HCT116 (cell line): Measurements from ENCODE around the gene FGD5. TPM values are rescaled to one million over a fixed set of nuclear protein-coding genes. Genes with fewer than 3 reads are reported as not detected.

Experiments
- ATAC-seq: fragments of 200-7000 bp; cut with Tn5 transposase; 2 replicates; pipeline ENCODE4 v1.9.1; 2020; ENCODE audit warnings: mild to moderate bottlenecking, moderate library complexity
- BruUV-seq: library from RNA; stranded (reverse); fragments of 400-500 nt; replicated peaks from 2 replicates; lab custom pipeline; 2021; lab: Mats Ljungman, UMichigan
- CTCF ChIA-PET: fragments of 300-600 bp; sonication (Branson Sonifier 250); formaldehyde crosslinking; loops from one replicate; lab custom pipeline; 2021; ENCODE audit warnings: antibody characterized with exemption; lab: Charles Lee
- POLR2A ChIA-PET: fragments of 300-600, 350-600 bp; sonication (Branson Sonifier 250); formaldehyde crosslinking; loops from one replicate; lab custom pipeline; 2021; ENCODE audit warnings: antibody characterized with exemption; lab: Charles Lee
- RAD21 ChIA-PET, 2 experiments: fragments of 300-600 bp; sonication (Branson Sonifier 250); formaldehyde crosslinking; loops; one replicate each; lab custom pipeline; 2023; ENCODE audit warnings: low total read pairs in 2 of 2; ENCODE audit not compliant: uncharacterized antibody in 2 of 2, unreplicated experiment in 2 of 2, low non-redundant PET in 1 of 2; lab: Charles Lee
- DNase-seq: peaks from one replicate; pipeline ENCODE4 v3.0.0-alpha.2; 2010; ENCODE audit warnings: low read depth, low spot score
- H2AFZ ChIP-seq: fragments of 200-600 bp; shearing (Covaris generic), sonication (generic); 2 replicates; pipeline ENCODE4 v1.6.1; 2017; ENCODE audit warnings: low read depth, mixed run types, mixed read lengths, antibody characterized with exemption, low read length; ENCODE audit not compliant: poor library complexity, severe bottlenecking
- H3K27ac ChIP-seq: 2 replicates; pipeline ENCODE4 v1.5.1; 2012; ENCODE audit warnings: low read depth, low read length
- H3K27me3 ChIP-seq: fragments of 200-600 bp; sonication (generic); 2 replicates; pipeline ENCODE4 v1.6.1; 2016; ENCODE audit warnings: mixed run types, low read length, mixed read lengths; ENCODE audit not compliant: insufficient read depth
- H3K36me3 ChIP-seq, 2 experiments: fragments of 200-500 bp in 1 of 2; fragments of 200-600 bp in 1 of 2; sonication (Bioruptor generic) in 1 of 2; sonication (generic) in 1 of 2; 2 replicates each; pipeline versions ENCODE4 v1.5.1 to v1.6.1; 2014 to 2016; ENCODE audit warnings: low read length in 2 of 2, inconsistent platforms in 1 of 2, mixed read lengths in 1 of 2, mixed run types in 1 of 2; ENCODE audit not compliant: insufficient read depth in 2 of 2, control insufficient read depth in 1 of 2
- H3K4me1 ChIP-seq, 2 experiments: fragments of 200-600 bp in 1 of 2; sonication (generic) in 1 of 2; 2 replicates each; pipeline versions ENCODE4 v1.5.1 to v1.6.1; 2012 to 2017; ENCODE audit warnings: low read length in 2 of 2, inconsistent platforms in 1 of 2, mild to moderate bottlenecking in 1 of 2, mixed read lengths in 1 of 2, mixed run types in 1 of 2, moderate library complexity in 1 of 2; ENCODE audit not compliant: insufficient read depth in 2 of 2, control insufficient read depth in 1 of 2
- H3K4me2 ChIP-seq: fragments of 200-600 bp; sonication (generic); 2 replicates; pipeline ENCODE4 v1.6.1; 2017; ENCODE audit warnings: mixed run types, low read length, mixed read lengths
- H3K4me3 ChIP-seq, 2 experiments: fragments of 200-600 bp in 1 of 2; sonication (generic) in 1 of 2; replicated peaks in 1 of 2; 2 replicates each; pipeline ENCODE4 v1.5.1; 2011 to 2016; ENCODE audit warnings: low read length in 2 of 2, control low read depth in 1 of 2, low read depth in 1 of 2, mild to moderate bottlenecking in 1 of 2, mixed read lengths in 1 of 2, mixed run types in 1 of 2
- H3K79me2 ChIP-seq: fragments of 200-600 bp; sonication (generic); 2 replicates; pipeline ENCODE4 v1.6.1; 2017; ENCODE audit warnings: mild to moderate bottlenecking, mixed run types, low read length, moderate library complexity, mixed read lengths; ENCODE audit not compliant: insufficient read depth
- H3K9ac ChIP-seq: fragments of 200-600 bp; sonication (generic); 2 replicates; pipeline ENCODE4 v1.6.1; 2016; ENCODE audit warnings: low read length, mixed read lengths
- H3K9me2 ChIP-seq: fragments of 200-600 bp; sonication (generic), shearing (Covaris generic); 2 replicates; pipeline ENCODE4 v1.6.1; 2017; ENCODE audit warnings: mixed run types, mild to moderate bottlenecking, moderate library complexity; ENCODE audit not compliant: insufficient read depth
- H3K9me3 ChIP-seq, 2 experiments: fragments of 200-500 bp in 1 of 2; fragments of 200-600 bp in 1 of 2; sonication (Bioruptor generic) in 1 of 2; sonication (generic) in 1 of 2; 2 replicates each; pipeline ENCODE4 v1.6.1; 2014 to 2017; ENCODE audit warnings: low read length in 2 of 2, mixed read lengths in 2 of 2, inconsistent platforms in 1 of 2, low read depth in 1 of 2, mild to moderate bottlenecking in 1 of 2, mixed run types in 1 of 2, moderate library complexity in 1 of 2; ENCODE audit not compliant: control insufficient read depth in 1 of 2, insufficient read depth in 1 of 2
- H4K20me1 ChIP-seq: fragments of 200-600 bp; sonication (generic), shearing (Covaris generic); 2 replicates; pipeline ENCODE4 v1.6.1; 2017; ENCODE audit warnings: mixed run types, mild to moderate bottlenecking, moderate library complexity; ENCODE audit not compliant: insufficient read depth
- CBX3 ChIP-seq: IDR thresholded peaks from 2 replicates; pipeline ENCODE4 v1.6.1; 2012; ENCODE audit warnings: low read depth
- CTCF ChIP-seq, 3 experiments: fragments of 200-600 bp in 1 of 3; sonication (generic) in 1 of 3; IDR thresholded peaks in 2 of 3; conservative IDR thresholded peaks in 1 of 3; 2 replicates each; pipeline ENCODE4 v1.5.1; 2012 to 2017; ENCODE audit warnings: low read depth in 2 of 3, low read length in 2 of 3, antibody characterized with exemption in 1 of 3, borderline replicate concordance in 1 of 3, control low read depth in 1 of 3, mild to moderate bottlenecking in 1 of 3, mixed read lengths in 1 of 3, mixed run types in 1 of 3, moderate library complexity in 1 of 3; ENCODE audit not compliant: insufficient read depth in 1 of 3
- ELF1 ChIP-seq: IDR thresholded peaks from 2 replicates; pipeline ENCODE4 v1.6.1; 2012; ENCODE audit warnings: low read depth, borderline replicate concordance
- EZH2 ChIP-seq: fragments of 200-600 bp; sonication (generic); IDR thresholded peaks from 2 replicates; pipeline ENCODE4 v1.6.1; 2017; ENCODE audit warnings: antibody characterized with exemption, mixed run types
- REST ChIP-seq: IDR thresholded peaks from 2 replicates; pipeline ENCODE4 v1.6.1; 2012; ENCODE audit warnings: low read depth
- SIN3A ChIP-seq: IDR thresholded peaks from 2 replicates; pipeline ENCODE4 v1.6.1; 2012; ENCODE audit warnings: low read depth
- TCF7L2 ChIP-seq: IDR thresholded peaks from 2 replicates; pipeline ENCODE4 v1.7.0; 2011; ENCODE audit warnings: borderline replicate concordance, inconsistent platforms; ENCODE audit not compliant: insufficient read depth, insufficient read length; ENCODE audit errors: extremely low read depth
- YY1 ChIP-seq: IDR thresholded peaks from 2 replicates; pipeline ENCODE4 v1.6.1; 2011; ENCODE audit warnings: low read length, low read depth, moderate library complexity, mild to moderate bottlenecking; ENCODE audit not compliant: insufficient replicate concordance; ENCODE audit errors: extremely low read depth
- ZFX ChIP-seq: fragments of 450-650 bp; IDR thresholded peaks from 2 replicates; pipeline ENCODE4 v1.6.1; 2017
- intact Hi-C: fragments of 100-400 bp; cut with micrococcal nuclease; formaldehyde crosslinking; loops from 2 replicates; pipeline ENCODE4 v1.10.0; 2022
- total RNA-seq: library from RNA; stranded (reverse); gene quantifications from one replicate; pipeline ENCODE4 v1.2.1, GENCODE V29; 2021; ENCODE audit not compliant: unreplicated experiment

FGD5 gene
- total RNA-seq, 1 experiment from 2014 or later: 0.22 TPM

GRCh38 chr3:14897266-14897665 lies 78.5 kb downstream of the FGD5 start:
- Histone ChIP-seq H3K4me3 (no peak overlapping the region), H3K9ac (no peak overlapping the region), H3K9me3 (no peaks in the 10 kb centered on the region), H3K4me2 (no peak overlapping the region), H3K36me3 (no peaks in the 10 kb centered on the region), H3K4me1 (no peaks in the 10 kb centered on the region), H3K9me2 (no peaks in the 10 kb centered on the region), H3K79me2 (no peaks in the 10 kb centered on the region), H3K27me3 (peaks cover 7% of the 10 kb centered on the region; the same call in 1 of the 2 replicates), H4K20me1 (no peaks in the 10 kb centered on the region; the same call in 1 of the 2 replicates), H2AFZ (no peak overlapping the region), H3K27ac (no peak overlapping the region)
- ATAC-seq (no peak), DNase-seq (no peak)
- POLR2A ChIA-PET: no interaction called here
- intact Hi-C loops: loop anchor here (5.0 kb wide), 1 partner anchor 90 kb away; no protein-coding TSS in a partner anchor
- CTCF ChIA-PET: no interaction called here
- TF ChIP-seq REST: no peak
- RAD21 ChIA-PET: no interaction called here
- BruUV-seq: no TSS peak

GRCh38 chr3:14898929-14899328 lies 80.2 kb downstream of the FGD5 start:
- Histone ChIP-seq H3K9ac (no peak overlapping the region), H3K79me2 (no peaks in the 10 kb centered on the region), H3K4me3 (no peak overlapping the region), H3K27ac (no peak overlapping the region), H3K9me3 (peaks cover 0 to 3% of the 10 kb centered on the region in 2 experiments; a peak in 1 of 4 replicates), H3K27me3 (peaks cover 7% of the 10 kb centered on the region; the same call in 1 of the 2 replicates), H3K4me1 (no peaks in the 10 kb centered on the region), H3K4me2 (no peak overlapping the region), H4K20me1 (no peaks in the 10 kb centered on the region), H2AFZ (no peak overlapping the region), H3K9me2 (no peaks in the 10 kb centered on the region), H3K36me3 (no peaks in the 10 kb centered on the region)
- intact Hi-C loops: loop anchor here (5.0 kb wide), 1 partner anchor 92 kb away; no protein-coding TSS in a partner anchor
- BruUV-seq: no TSS peak
- DNase-seq (no peak), ATAC-seq (no peak)
- POLR2A ChIA-PET: no interaction called here
- RAD21 ChIA-PET: no interaction called here
- CTCF ChIA-PET: no interaction called here
- TF ChIP-seq CTCF (IDR thresholded peaks at IDR 0.05 in 2 of 3, conservative IDR thresholded peaks at IDR 0.05 in 1 of 3; ENCODE audit: borderline replicate concordance in 1 of 3, insufficient read depth in 1 of 3, low read depth in 2 of 3, low read length in 2 of 3): no peak
- TF ChIP-seq ZFX: no peak
- TF ChIP-seq EZH2: no peak
- TF ChIP-seq YY1: no peak
- no peak for TF ChIP-seq SIN3A
- no peak for TF ChIP-seq TCF7L2
- no peak for TF ChIP-seq REST
- no peak for TF ChIP-seq CBX3
- TF ChIP-seq ELF1: no peak
